Ascending aorta (tissue), 2 donors: Measurements from ENCODE around the gene ADTRP. TPM values are rescaled to one million over a fixed set of nuclear protein-coding genes. Genes with fewer than 3 reads are reported as not detected.

ENCODE experiments used
- DNase-seq, 2 donors: peaks; one replicate each; pipeline ENCODE4 v3.0.0-alpha.2; 2019; ENCODE audit warnings: low spot score in 2 of 2
- H3K27ac ChIP-seq, 2 donors: fragments of 200-600 bp; sonication (generic); one replicate each; pipeline ENCODE4 v1.5.1; 2016 to 2017; ENCODE audit warnings: mild to moderate bottlenecking in 1 of 2
- H3K27me3 ChIP-seq: fragments of 200-600 bp; sonication (generic); one replicate; pipeline ENCODE4 v1.5.1; 2017
- H3K36me3 ChIP-seq, 2 donors: fragments of 200-600 bp; sonication (generic); one replicate each; pipeline ENCODE4 v1.5.1; 2016
- H3K4me1 ChIP-seq, 2 donors: fragments of 200-600 bp; sonication (generic); one replicate each; pipeline ENCODE4 v1.5.1; 2016 to 2017; ENCODE audit warnings: mild to moderate bottlenecking in 1 of 2
- H3K4me3 ChIP-seq, 2 donors: fragments of 200-600 bp; sonication (generic); one replicate each; pipeline ENCODE4 v1.5.1; 2016 to 2017; ENCODE audit warnings: mild to moderate bottlenecking in 1 of 2
- H3K9me3 ChIP-seq, 2 donors: fragments of 200-600 bp; sonication (generic); one replicate each; pipeline ENCODE4 v1.5.1; 2016
- intact Hi-C: fragments of 100-400 bp; cut with DNase I; formaldehyde crosslinking; loops from one replicate; pipeline ENCODE4 v1.15.1; 2023
- total RNA-seq: library from RNA; depleted of rRNA; stranded (reverse); fragments of >200 nt; gene quantifications from one replicate; pipeline ENCODE4 v1.1.0, GENCODE V29; 2016
- TF ChIP-seq, protein P1 (sequence below), 3 experiments: fragments of 200-600 bp in 2 of 3; fragments of 450-650 bp in 1 of 3; sonication (generic) in 2 of 3; IDR thresholded peaks; one replicate each; pipeline ENCODE4 v1.5.1; 2016 to 2019; ENCODE audit warnings: antibody characterized with exemption in 3 of 3, mild to moderate bottlenecking in 1 of 3, moderate library complexity in 1 of 3

The ADTRP gene
- total RNA-seq, 1 donor from 2014 or later: not detected

DNA sequence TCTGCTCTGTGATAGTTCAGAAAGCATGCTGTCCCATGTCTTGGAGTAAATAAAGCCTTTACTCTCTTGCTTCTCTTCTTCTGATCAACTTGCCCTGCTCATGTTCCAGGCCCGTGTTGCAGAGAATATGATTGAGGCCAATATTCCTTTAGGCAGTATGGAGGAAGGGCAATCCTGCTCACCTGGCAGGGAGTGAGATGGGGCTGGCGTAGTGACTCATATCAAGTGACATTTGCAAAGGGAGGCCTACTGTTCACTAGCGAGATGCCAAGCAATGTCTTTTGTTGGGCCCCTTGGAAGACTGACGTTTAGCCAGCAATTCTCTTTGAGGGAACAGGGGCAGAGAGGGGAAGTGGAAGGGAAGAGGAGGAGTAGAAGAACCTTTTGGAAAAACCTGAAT, 19.7 kb downstream of the ADTRP start:
- H3K4me3 ChIP-seq: no peak overlapping the region
- peaks cover 5 to 13% of the 10 kb centered on the region in 2 donors for H3K4me1 ChIP-seq
- H3K9me3 ChIP-seq: no peaks in the 10 kb centered on the region
- intact Hi-C loops: no loop called here
- H3K27me3 ChIP-seq: no peaks in the 10 kb centered on the region
- TF ChIP-seq, protein P1, sequence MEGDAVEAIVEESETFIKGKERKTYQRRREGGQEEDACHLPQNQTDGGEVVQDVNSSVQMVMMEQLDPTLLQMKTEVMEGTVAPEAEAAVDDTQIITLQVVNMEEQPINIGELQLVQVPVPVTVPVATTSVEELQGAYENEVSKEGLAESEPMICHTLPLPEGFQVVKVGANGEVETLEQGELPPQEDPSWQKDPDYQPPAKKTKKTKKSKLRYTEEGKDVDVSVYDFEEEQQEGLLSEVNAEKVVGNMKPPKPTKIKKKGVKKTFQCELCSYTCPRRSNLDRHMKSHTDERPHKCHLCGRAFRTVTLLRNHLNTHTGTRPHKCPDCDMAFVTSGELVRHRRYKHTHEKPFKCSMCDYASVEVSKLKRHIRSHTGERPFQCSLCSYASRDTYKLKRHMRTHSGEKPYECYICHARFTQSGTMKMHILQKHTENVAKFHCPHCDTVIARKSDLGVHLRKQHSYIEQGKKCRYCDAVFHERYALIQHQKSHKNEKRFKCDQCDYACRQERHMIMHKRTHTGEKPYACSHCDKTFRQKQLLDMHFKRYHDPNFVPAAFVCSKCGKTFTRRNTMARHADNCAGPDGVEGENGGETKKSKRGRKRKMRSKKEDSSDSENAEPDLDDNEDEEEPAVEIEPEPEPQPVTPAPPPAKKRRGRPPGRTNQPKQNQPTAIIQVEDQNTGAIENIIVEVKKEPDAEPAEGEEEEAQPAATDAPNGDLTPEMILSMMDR (IDR thresholded peaks at IDR 0.05): no peak
- DNase-seq: no peak
- H3K36me3 ChIP-seq: no peaks in the 10 kb centered on the region
- H3K27ac ChIP-seq: no peak overlapping the region

- DNase-seq: no peak
- Histone ChIP-seq H3K27me3 (no peaks in the 10 kb centered on the region), H3K9me3 (no peaks in the 10 kb centered on the region), H3K4me3 (no peak overlapping the region), H3K4me1 (no peaks in the 10 kb centered on the region), H3K36me3 (no peaks in the 10 kb centered on the region), H3K27ac (no peak overlapping the region)
- intact Hi-C loops: no loop called here
- TF ChIP-seq, protein P1 (IDR thresholded peaks at IDR 0.05): no peak
Observed at GRCh38 chr6:11756726-11757125, 21.9 kb downstream of the ADTRP start.

GRCh38 chr6:11756292-11756691, 22.3 kb downstream of the ADTRP start:
- TF ChIP-seq, protein P1 (IDR thresholded peaks at IDR 0.05): no peak
- Histone ChIP-seq H3K27ac (no peak overlapping the region), H3K27me3 (no peaks in the 10 kb centered on the region), H3K9me3 (no peaks in the 10 kb centered on the region), H3K4me1 (no peaks in the 10 kb centered on the region), H3K4me3 (no peak overlapping the region), H3K36me3 (no peaks in the 10 kb centered on the region)
- intact Hi-C loops: no loop called here
- DNase-seq: no peak

DNA sequence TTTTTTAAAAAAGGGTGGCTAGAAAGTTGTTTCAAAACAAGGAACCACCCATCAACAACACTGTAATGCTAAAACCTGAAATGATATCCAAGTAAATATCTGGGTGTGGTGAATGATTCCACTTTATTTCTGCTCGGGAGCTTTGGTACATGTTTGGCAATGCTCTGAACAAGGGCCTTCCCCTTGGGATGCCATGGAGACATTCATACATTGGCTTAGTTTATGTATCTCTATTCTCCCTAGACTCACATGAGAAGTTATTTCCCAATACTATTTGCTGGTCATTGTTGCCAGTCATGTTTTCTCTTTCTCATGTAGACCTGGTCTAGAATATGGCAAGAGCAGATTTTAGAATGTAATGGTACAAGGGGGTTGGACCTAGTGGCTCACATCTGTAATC, 22.9 kb downstream of the ADTRP start:
- no peaks in the 10 kb centered on the region for H3K9me3 ChIP-seq
- H3K4me3 ChIP-seq: no peak overlapping the region
- TF ChIP-seq, protein P1 (IDR thresholded peaks at IDR 0.05): no peak
- H3K4me1 ChIP-seq: no peaks in the 10 kb centered on the region
- no peak for DNase-seq
- intact Hi-C loops: no loop called here
- H3K27me3 ChIP-seq: no peaks in the 10 kb centered on the region
- no peaks in the 10 kb centered on the region for H3K36me3 ChIP-seq
- no peak overlapping the region for H3K27ac ChIP-seq

- TF ChIP-seq, protein P1 (IDR thresholded peaks at IDR 0.05): no peak
- no peaks in the 10 kb centered on the region for H3K9me3 ChIP-seq
- no peaks in the 10 kb centered on the region for H3K27me3 ChIP-seq
- no peak overlapping the region for H3K4me3 ChIP-seq
- no peaks in the 10 kb centered on the region for H3K36me3 ChIP-seq
- intact Hi-C loops: no loop called here
- no peaks in the 10 kb centered on the region for H3K4me1 ChIP-seq
- H3K27ac ChIP-seq: peak overlapping the region in 1 of 2 donors; percentile 40
- no peak for DNase-seq
Observed at GRCh38 chr6:11754625-11755271, 23.9 kb downstream of the ADTRP start.

- Histone ChIP-seq H3K27ac (no peak overlapping the region), H3K4me1 (no peaks in the 10 kb centered on the region), H3K27me3 (no peaks in the 10 kb centered on the region), H3K36me3 (no peaks in the 10 kb centered on the region), H3K9me3 (no peaks in the 10 kb centered on the region), H3K4me3 (no peak overlapping the region)
- TF ChIP-seq, protein P1 (IDR thresholded peaks at IDR 0.05): no peak
- intact Hi-C loops: no loop called here
- no peak for DNase-seq
Observed at GRCh38 chr6:11753798-11754197, 24.8 kb downstream of the ADTRP start.
